GM12875 (cell line): ENCODE results near the gene POPDC3.

Experiments
- H3K4me3 ChIP-seq: one replicate; pipeline ENCODE4 v1.5.1; 2011; ENCODE audit warnings: low read depth, low read length, control low read depth
- TF ChIP-seq, protein P1 (sequence below): IDR thresholded peaks from 2 replicates; pipeline ENCODE4 v1.5.1; 2011; ENCODE audit warnings: low read depth, mild to moderate bottlenecking, control low read depth, inconsistent platforms, low read length, moderate library complexity, borderline replicate concordance; ENCODE audit not compliant: insufficient read depth

POPDC3 gene

DNA sequence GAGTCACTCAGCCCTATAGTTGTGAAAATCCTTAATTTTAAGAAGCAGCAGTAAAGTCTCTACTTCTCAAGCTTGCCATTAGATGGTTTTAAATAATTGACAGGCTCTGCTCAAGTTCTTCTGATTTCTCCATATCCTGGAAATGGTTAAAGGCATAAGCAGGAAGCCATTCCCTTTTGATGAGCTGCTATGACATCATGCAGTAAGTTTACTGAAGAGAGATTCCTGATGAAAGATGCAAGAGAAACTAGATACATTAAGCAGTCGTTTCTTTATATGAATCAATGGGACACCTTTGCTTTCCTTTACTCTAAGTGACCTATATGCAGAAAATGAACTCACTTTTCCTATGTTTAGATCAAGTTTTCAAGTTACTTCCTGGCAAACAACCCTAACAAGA is 9.8 kb downstream of the POPDC3 start:
- no peak overlapping the region for H3K4me3 ChIP-seq
- TF ChIP-seq, protein P1, sequence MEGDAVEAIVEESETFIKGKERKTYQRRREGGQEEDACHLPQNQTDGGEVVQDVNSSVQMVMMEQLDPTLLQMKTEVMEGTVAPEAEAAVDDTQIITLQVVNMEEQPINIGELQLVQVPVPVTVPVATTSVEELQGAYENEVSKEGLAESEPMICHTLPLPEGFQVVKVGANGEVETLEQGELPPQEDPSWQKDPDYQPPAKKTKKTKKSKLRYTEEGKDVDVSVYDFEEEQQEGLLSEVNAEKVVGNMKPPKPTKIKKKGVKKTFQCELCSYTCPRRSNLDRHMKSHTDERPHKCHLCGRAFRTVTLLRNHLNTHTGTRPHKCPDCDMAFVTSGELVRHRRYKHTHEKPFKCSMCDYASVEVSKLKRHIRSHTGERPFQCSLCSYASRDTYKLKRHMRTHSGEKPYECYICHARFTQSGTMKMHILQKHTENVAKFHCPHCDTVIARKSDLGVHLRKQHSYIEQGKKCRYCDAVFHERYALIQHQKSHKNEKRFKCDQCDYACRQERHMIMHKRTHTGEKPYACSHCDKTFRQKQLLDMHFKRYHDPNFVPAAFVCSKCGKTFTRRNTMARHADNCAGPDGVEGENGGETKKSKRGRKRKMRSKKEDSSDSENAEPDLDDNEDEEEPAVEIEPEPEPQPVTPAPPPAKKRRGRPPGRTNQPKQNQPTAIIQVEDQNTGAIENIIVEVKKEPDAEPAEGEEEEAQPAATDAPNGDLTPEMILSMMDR: no peak

DNA sequence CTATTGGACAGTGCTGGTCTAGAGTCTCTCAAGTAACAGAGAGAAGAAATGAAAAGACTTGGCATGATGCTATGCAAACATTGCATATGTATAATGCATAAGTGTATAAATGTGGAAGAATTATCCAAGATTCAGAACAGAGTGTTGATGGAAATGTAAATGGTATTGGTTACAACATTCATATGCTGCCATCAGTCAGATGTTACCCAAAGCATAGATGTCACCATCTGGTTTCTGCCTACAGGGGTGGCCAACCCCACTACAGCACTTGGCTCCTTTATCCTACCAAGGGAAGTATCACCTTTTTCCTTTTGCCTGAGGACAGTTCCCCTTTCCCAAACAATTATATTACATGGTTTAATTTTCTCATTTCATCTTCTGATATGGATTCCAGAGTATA is 11.9 kb downstream of the POPDC3 start:
- TF ChIP-seq, protein P1: no peak
- no peak overlapping the region for H3K4me3 ChIP-seq

DNA sequence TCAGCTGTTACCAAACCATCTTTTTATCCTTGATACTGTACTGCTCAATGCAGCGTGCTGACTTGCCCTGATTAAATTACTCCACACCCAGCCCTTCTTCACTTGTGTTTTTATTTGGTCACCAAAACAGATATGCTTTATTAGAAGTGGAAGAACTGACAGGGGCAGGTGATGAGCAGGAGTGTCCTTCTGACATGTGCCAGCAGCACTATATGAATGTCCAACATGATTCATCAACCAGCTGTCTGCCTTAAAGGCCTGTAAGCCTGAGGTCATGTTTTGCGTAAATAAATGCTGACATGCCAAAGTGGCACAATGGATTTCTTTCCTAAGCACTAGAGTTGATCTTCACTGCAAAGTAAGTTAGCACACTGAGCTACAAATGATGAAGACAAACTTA is 15.4 kb downstream of the POPDC3 start:
- TF ChIP-seq, protein P1: no peak
- no peak overlapping the region for H3K4me3 ChIP-seq

DNA sequence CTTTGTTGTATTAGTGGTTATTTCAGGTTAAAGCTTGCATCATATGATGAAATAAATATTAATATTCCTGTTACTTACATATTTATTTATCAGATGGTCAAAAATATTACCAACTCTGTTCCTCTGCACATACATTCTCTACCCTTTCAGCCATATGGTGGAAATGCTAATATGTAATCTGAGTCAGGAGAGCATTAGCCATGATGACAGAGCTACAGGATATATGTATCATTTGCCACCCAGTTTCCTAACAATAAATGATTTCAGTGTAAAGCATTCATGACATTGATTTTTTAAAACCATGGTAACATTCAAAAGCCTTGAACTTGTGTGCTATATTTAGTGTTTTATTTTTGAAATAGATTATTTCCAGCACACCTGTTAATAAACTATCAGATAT is 16.6 kb downstream of the POPDC3 start:
- H3K4me3 ChIP-seq: no peak overlapping the region
- TF ChIP-seq, protein P1: no peak

DNA sequence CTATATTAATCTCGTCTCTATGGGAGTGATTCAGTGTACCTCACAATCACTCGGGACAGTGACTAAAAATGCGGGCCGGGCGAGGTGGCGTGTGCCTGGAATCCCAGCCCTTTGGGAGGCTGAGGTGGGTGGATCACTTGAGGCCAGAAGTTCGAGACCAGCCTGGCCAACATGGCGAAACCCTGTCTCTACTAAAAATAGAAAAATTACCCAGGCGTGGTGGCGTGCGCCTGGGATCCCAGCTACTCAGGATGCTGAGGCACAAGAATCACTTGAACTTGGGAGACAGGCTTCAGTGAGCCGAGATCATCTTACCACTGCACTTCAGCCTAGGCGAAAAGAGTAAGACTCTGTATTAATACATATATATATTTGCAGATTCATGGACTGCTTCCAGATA is 17.4 kb downstream of the POPDC3 start:
- no peak overlapping the region for H3K4me3 ChIP-seq
- TF ChIP-seq, protein P1: no peak

DNA sequence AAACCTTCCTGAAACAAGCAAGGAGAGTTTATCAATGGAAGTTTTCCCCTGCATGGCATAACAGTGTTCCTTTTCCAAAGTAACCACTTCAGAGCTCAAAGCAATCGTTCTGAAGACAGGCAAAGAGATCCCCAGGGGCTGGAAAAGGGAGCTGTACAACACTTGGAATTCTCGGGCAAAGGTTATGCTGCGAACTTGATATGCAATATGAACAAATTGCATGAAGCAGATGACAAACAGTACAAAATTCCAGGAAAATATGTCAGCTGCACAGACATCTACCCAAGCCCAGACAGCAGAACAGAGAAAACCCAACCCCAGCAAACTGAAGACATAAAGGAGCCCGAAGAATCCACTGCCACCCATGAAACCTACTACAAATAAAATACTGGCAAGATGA is 18.4 kb downstream of the POPDC3 start:
- TF ChIP-seq, protein P1: no peak
- no peak overlapping the region for H3K4me3 ChIP-seq

DNA sequence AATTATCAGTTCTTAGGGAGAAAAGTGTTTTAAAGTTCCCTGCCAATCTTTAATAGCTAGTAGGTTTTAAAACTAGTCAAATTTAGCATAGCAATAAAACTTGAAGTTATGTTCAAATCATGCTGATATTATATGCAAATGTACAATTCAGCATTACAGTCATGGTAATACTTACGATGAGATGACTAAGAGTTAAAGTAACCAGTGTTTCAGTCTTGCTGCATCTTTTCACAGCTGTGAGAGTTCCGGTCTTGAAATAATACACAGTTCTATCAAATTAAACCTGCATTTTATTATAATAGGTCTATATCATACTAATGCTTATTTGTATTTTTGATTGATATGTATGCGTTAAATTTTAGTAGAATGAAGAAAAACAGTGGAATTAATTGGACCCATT is 26.1 kb downstream of the POPDC3 start:
- no peak overlapping the region for H3K4me3 ChIP-seq
- TF ChIP-seq, protein P1: no peak
